Caco-2 (cell line): ENCODE data around the gene LRRIQ1. TPM values are rescaled to one million over a fixed set of nuclear protein-coding genes. Genes with fewer than 3 reads are reported as not detected.

Experiments used
- BruUV-seq: library from RNA; stranded (reverse); fragments of 400-500 nt; replicated peaks from 2 replicates; lab custom pipeline; 2021; lab: Mats Ljungman, UMichigan
- CTCF ChIA-PET: fragments of 300-600 bp; sonication (Branson Sonifier 250); formaldehyde crosslinking; loops from one replicate; lab custom pipeline; 2022; ENCODE audit warnings: antibody characterized with exemption; lab: Charles Lee
- POLR2A ChIA-PET: fragments of 300-600 bp; sonication (Branson Sonifier 250); formaldehyde crosslinking; loops from one replicate; lab custom pipeline; 2022; ENCODE audit warnings: antibody characterized with exemption; lab: Charles Lee
- DNase-seq, 2 experiments: peaks; one replicate each; pipeline versions ENCODE4 v3.0.0 to v3.0.0-alpha.2; 2020 to 2022
- H3K27me3 ChIP-seq: replicated peaks from 2 replicates; pipeline ENCODE4 v1.6.0; 2011; ENCODE audit warnings: low read length; ENCODE audit not compliant: control insufficient read depth, insufficient read depth
- H3K36me3 ChIP-seq: 2 replicates; pipeline ENCODE4 v1.5.1; 2011; ENCODE audit warnings: low read length; ENCODE audit not compliant: control insufficient read depth, insufficient read depth
- H3K4me1 ChIP-seq: fragments of 250-450 bp; sonication (Bioruptor Pico); 2 replicates; pipeline ENCODE4 v1.5.1; 2020; ENCODE audit warnings: mild to moderate bottlenecking
- H3K4me3 ChIP-seq: 2 replicates; pipeline ENCODE4 v1.5.1; 2011; ENCODE audit warnings: low read depth, mild to moderate bottlenecking, control low read depth, low read length
- H3K9me3 ChIP-seq: fragments of 250-450 bp; sonication (Bioruptor Pico); 2 replicates; pipeline ENCODE4 v1.5.1; 2020; ENCODE audit warnings: mild to moderate bottlenecking, moderate library complexity
- H3K27ac Mint-ChIP-seq: one replicate; pipeline ENCODE4 v1.8.0; 2022; ENCODE audit warnings: mixed read lengths; ENCODE audit not compliant: unreplicated experiment
- H3K27me3 Mint-ChIP-seq: one replicate; pipeline ENCODE4 v1.8.0; 2022; ENCODE audit warnings: mixed read lengths; ENCODE audit not compliant: insufficient read depth, unreplicated experiment
- H3K36me3 Mint-ChIP-seq: one replicate; pipeline ENCODE4 v1.8.0; 2022; ENCODE audit warnings: mild to moderate bottlenecking, mixed read lengths; ENCODE audit not compliant: insufficient read depth, unreplicated experiment
- H3K4me1 Mint-ChIP-seq: one replicate; pipeline ENCODE4 v1.8.0; 2022; ENCODE audit warnings: low read depth, mixed read lengths; ENCODE audit not compliant: unreplicated experiment
- H3K4me3 Mint-ChIP-seq: one replicate; pipeline ENCODE4 v1.8.0; 2022; ENCODE audit warnings: mild to moderate bottlenecking, moderate library complexity, mixed read lengths; ENCODE audit not compliant: unreplicated experiment
- H3K9me3 Mint-ChIP-seq: one replicate; pipeline ENCODE4 v1.8.0; 2022; ENCODE audit warnings: mixed read lengths; ENCODE audit not compliant: unreplicated experiment
- CTCF ChIP-seq, 2 experiments: fragments of 200-600 bp in 1 of 2; IDR thresholded peaks; 1 replicate in 1 of 2; 2 replicates in 1 of 2; pipeline versions ENCODE4 v1.5.1 to v1.8.0; 2011 to 2022; ENCODE audit warnings: antibody characterized with exemption in 1 of 2, control low read depth in 1 of 2, inconsistent platforms in 1 of 2, low read depth in 1 of 2, low read length in 1 of 2, mild to moderate bottlenecking in 1 of 2, moderate library complexity in 1 of 2; ENCODE audit not compliant: insufficient read depth in 1 of 2, severe bottlenecking in 1 of 2, unreplicated experiment in 1 of 2
- intact Hi-C: fragments of 100-400 bp; cut with micrococcal nuclease; formaldehyde crosslinking; loops from one replicate; pipeline ENCODE4 v1.10.0; 2022; ENCODE audit not compliant: unreplicated experiment
- total RNA-seq: library from RNA; stranded (reverse); gene quantifications from 2 replicates; pipeline ENCODE4 v1.2.3, GENCODE V29; 2022

Gene LRRIQ1
- total RNA-seq, 1 experiment from 2014 or later: not detected

GRCh38 chr12:85156569-85156968 is 120.4 kb downstream of the LRRIQ1 start:
- H3K9me3 Mint-ChIP-seq: no peaks in the 10 kb centered on the region
- CTCF ChIA-PET: no interaction called here
- Histone ChIP-seq H3K27me3 (no peaks in the 10 kb centered on the region), H3K36me3 (no peaks in the 10 kb centered on the region), H3K9me3 (no peaks in the 10 kb centered on the region), H3K4me1 (no peaks in the 10 kb centered on the region), H3K4me3 (no peak overlapping the region)
- H3K4me1 Mint-ChIP-seq: no peaks in the 10 kb centered on the region
- no peak for DNase-seq
- no peak overlapping the region for H3K4me3 Mint-ChIP-seq
- H3K36me3 Mint-ChIP-seq: no peaks in the 10 kb centered on the region
- intact Hi-C loops: loop anchor here (1.0 to 5.0 kb wide), 2 partner anchors 79 to 292 kb away; no protein-coding TSS in a partner anchor
- H3K27me3 Mint-ChIP-seq: no peaks in the 10 kb centered on the region
- H3K27ac Mint-ChIP-seq: no peak overlapping the region
- no peak for TF ChIP-seq CTCF (IDR thresholded peaks at IDR 0.05; ENCODE audit: insufficient read depth in 1 of 2, low read depth in 1 of 2, low read length in 1 of 2, severe bottlenecking in 1 of 2, unreplicated experiment in 1 of 2)
- POLR2A ChIA-PET: no interaction called here
- BruUV-seq: no TSS peak

GRCh38 chr12:85157035-85157603 is 121.0 kb downstream of the LRRIQ1 start:
- POLR2A ChIA-PET: no interaction called here
- intact Hi-C loops: loop anchor here (5.0 kb wide), 1 partner anchor 80 kb away; no protein-coding TSS in a partner anchor
- BruUV-seq: no TSS peak
- Histone ChIP-seq H3K4me1 (no peaks in the 10 kb centered on the region), H3K4me3 (no peak overlapping the region), H3K27me3 (no peaks in the 10 kb centered on the region), H3K9me3 (no peaks in the 10 kb centered on the region), H3K36me3 (no peaks in the 10 kb centered on the region)
- no peak for DNase-seq
- Mint-ChIP-seq H3K36me3 (no peaks in the 10 kb centered on the region), H3K27me3 (no peaks in the 10 kb centered on the region), H3K9me3 (no peaks in the 10 kb centered on the region), H3K27ac (no peak overlapping the region), H3K4me3 (no peak overlapping the region), H3K4me1 (no peaks in the 10 kb centered on the region)
- no peak for TF ChIP-seq CTCF (IDR thresholded peaks at IDR 0.05; ENCODE audit: insufficient read depth in 1 of 2, low read depth in 1 of 2, low read length in 1 of 2, severe bottlenecking in 1 of 2, unreplicated experiment in 1 of 2)
- CTCF ChIA-PET: no interaction called here

GRCh38 chr12:85163752-85164321 is 127.7 kb downstream of the LRRIQ1 start:
- Histone ChIP-seq H3K9me3 (no peaks in the 10 kb centered on the region), H3K36me3 (no peaks in the 10 kb centered on the region), H3K27me3 (no peaks in the 10 kb centered on the region), H3K4me1 (no peaks in the 10 kb centered on the region), H3K4me3 (no peak overlapping the region)
- Mint-ChIP-seq H3K27ac (no peak overlapping the region), H3K27me3 (no peaks in the 10 kb centered on the region), H3K9me3 (no peaks in the 10 kb centered on the region), H3K4me1 (no peaks in the 10 kb centered on the region), H3K4me3 (no peak overlapping the region), H3K36me3 (no peaks in the 10 kb centered on the region)
- POLR2A ChIA-PET: no interaction called here
- DNase-seq: no peak
- CTCF ChIA-PET: no interaction called here
- BruUV-seq: no TSS peak
- intact Hi-C loops: no loop called here
- no peak for TF ChIP-seq CTCF (IDR thresholded peaks at IDR 0.05; ENCODE audit: insufficient read depth in 1 of 2, low read depth in 1 of 2, low read length in 1 of 2, severe bottlenecking in 1 of 2, unreplicated experiment in 1 of 2)
